Smooth muscle cell of the brain vasculature (primary cell): ENCODE measurements around the gene KCTD5.

Source experiments
- DNase-seq: peaks from one replicate; pipeline ENCODE4 v3.0.0-alpha.2; 2012; ENCODE audit warnings: low read depth, low spot score

KCTD5 gene

DNA sequence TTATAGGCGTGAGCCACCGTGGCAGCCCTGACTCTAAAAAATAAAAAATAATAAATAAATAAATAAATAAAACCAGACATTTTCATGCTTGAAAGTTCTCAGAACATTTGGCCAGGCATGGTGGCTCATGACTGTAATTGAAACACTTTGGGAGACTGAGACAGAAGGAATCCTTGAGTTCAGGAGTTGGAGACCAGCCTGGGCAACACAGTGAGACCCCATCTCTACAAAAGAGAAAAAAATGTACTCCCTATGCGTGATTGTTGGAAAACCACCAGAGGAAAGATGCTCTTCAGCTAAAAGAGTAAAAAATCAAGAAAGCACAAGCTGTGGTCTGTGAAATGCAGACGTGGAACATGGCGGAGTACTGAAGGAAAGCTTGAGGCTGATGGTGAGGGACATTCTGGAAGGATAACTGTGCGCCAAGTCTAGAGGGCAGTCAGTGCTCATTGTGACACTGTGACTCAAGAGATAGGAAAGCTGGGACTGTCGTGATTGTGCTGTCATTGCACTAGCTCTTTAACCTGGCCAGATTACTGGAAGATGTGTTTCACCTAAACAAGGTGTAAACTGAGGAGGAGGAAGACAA lies 41.9 kb downstream of the KCTD5 start:
- no peak for DNase-seq

DNA sequence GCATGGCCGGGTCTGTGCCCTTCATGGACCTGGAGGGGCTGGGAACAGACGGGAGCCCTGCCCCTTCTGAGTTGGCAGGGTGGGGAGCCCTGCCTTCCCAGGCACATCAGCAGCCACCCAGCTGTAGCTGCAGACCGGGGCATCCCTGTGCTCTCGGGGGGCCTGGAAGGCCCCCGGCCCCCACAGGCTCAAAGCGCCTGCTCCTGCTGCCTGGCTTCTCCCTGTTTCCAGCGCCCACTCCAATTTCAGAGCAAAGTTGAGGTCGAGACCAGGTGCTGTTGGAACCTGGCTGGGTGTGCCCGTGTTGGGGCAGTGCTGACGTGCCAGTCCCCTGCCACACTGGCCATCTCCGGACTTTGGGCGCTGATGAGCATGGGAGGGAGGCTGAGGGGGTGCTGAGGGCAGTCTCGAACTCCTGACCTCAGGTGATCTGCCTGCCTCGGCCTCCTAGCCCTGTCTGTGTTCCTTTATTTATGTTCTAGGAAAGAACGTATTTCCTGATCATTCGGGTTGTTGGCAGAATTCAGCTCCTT lies 42.6 kb downstream of the KCTD5 start:
- no peak for DNase-seq

DNA sequence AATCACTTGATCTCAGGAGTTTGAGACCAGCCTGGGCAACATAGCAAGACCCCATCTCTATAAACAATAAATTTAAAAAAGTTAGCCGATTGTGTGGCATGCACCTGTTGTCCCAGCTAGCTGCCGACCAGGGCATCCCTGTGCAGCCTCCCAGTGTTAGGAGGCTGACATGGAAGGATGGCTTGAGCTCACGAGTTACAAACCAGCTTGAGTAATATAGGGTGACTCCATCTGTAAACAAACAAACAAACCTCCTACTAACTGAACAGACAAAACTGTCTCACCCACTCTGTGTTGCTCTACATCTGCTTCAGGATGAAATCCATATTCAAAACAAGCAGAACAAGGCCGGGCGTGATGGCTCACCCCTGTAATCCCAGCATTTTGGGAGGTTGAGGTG lies 44.6 kb downstream of the KCTD5 start:
- no peak for DNase-seq

DNA sequence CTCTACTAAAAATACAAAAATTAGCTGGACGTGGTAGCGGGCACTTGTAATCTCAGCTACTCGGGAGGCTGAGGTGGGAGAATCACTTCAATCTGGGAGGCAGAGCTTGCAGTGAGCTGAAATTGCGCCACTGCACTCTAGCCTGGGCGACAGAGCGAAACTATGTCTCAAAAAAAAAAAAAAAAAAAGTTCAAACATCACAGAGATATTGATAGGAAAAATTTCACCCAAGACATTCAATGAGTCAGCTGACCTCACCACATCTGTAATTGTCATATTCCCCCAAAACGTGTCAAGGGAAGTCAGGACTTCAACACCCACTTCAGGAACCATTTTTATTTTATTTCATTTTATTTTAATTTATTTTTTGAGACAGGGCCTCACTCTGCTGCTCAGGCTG lies 45.7 kb downstream of the KCTD5 start:
- DNase-seq, result no peak

DNA sequence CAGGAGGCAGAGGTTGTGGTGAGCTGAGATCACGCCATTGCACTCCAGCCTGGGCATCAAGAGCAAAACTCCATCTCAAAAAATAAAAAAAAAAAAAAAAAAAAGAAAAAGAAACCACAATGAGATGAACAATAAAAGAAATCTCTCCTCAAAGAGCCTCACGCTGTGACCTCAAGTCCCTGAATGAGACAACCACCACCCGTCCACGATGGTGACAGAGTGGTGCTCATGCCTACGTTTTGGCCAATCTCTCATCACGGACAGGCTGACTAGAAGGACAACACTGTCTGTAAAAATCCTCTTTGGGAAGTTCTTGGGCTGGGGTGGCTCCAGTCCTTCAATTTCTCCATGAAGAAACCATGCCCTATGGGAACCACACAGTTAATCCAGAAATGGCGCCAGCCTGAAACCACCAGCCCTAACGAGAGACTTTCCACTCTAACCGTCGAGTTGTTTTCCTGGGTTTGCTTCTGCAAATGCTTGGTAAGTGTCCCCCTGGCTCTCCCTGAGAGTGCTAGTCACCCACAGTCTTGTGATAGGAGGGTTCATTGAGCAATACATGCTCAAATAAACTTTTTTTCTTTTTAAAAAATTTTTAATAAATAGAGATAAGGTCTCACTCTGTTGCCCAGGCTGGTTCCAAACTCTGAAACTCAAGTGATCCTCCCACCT lies 52.7 kb downstream of the KCTD5 start:
- DNase-seq, result no peak

DNA sequence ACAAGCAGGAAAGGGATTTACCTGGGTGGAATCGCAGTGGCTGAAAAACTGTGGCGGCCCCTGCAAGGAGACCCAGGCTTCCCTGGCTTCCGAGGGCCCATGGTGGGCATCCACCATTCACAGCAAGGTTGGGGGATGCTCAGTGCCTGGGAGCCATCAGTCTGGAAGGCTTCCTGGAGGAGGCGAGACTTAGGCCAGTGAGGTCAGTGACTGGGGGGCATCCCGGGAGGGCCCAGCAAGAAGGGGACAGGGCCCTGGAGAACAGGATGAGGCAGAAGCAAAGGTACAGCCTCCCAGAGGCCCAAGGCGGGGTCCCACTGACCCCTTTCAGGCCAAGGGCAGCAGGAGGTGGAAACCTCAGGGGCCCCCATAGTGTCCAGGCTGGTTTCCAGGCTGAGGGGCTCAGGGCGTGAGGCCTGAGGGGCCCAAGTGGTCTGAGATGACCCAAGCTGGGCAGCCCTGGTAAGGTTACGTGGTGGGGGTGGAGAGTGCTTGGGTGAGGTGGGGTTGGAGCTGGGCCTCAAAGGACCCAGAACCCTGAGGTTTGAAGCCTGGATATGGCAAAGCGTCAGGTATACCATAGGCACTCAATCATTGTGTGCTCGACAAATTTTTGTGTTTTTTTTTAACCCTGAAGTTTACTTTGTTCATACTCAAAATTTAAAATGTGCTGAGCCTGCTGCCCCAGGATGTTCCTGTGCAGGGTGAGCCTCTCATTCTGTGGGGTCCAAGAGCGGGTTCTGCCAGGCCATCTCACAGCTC lies 54.3 kb downstream of the KCTD5 start:
- DNase-seq, result no peak

DNA sequence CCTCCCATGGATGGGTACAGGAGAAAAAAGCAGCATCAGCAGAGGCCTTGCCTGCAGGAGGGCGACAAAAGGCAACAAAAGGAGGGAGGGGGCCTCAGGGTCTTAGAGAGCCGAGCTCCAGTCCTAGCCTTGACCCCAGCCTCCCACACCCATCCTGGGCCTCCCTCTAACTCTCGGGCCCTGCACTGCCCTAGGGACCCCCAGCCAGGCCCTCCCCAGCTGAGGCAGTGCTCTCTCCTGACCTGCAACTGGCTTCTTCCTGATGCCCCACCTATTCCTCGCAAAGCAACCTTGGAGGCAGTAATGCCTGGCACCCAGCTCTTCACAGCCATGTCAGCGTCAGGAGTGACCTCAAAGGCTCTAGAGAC lies 54.9 kb downstream of the KCTD5 start:
- DNase-seq, result no peak

DNA sequence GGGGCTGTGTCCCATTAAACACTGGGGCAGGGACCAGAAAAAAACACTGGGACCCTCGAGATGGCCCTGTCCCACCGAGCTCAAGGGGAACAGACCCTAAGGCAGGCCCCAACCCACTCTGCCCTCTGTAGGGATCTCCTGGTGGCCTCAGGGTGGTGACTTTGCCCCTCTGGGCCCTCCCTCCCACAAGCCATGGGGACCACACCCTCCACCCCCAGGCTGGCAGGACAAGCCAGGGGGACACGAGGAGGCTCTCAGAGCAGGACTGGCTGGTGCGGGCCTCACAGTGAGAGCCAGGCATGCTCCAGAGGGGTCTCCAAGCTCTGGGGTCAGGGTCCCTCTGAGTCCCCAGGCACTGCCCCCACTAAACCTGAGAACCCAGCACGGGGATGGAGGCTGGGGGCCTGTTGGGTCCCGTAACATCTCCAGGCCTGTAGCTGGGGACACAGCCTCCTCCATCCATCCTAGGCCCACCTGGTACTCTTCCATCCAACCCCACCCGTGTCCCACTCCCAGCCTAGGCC lies 55.6 kb downstream of the KCTD5 start:
- DNase-seq, result no peak

DNA sequence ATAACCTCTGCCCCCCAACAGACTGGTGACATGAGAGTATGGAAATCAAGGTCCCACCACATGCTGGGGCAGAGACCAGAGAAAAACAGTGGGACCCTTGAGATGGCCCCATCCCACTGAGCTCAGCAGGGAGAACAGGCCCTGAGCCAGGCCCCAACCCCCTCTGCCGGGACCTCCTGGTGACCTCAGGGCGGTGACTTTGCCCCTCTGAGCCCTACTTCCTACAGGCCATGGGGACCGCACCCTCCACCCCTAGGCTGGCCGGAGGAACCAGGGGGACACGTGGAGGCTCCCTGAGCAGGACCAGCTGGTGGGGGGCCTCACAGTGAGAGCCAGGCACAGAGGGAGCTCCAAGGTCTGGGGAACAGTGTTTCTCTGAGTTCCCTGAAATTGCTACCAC lies 56.3 kb downstream of the KCTD5 start:
- no peak for DNase-seq

DNA sequence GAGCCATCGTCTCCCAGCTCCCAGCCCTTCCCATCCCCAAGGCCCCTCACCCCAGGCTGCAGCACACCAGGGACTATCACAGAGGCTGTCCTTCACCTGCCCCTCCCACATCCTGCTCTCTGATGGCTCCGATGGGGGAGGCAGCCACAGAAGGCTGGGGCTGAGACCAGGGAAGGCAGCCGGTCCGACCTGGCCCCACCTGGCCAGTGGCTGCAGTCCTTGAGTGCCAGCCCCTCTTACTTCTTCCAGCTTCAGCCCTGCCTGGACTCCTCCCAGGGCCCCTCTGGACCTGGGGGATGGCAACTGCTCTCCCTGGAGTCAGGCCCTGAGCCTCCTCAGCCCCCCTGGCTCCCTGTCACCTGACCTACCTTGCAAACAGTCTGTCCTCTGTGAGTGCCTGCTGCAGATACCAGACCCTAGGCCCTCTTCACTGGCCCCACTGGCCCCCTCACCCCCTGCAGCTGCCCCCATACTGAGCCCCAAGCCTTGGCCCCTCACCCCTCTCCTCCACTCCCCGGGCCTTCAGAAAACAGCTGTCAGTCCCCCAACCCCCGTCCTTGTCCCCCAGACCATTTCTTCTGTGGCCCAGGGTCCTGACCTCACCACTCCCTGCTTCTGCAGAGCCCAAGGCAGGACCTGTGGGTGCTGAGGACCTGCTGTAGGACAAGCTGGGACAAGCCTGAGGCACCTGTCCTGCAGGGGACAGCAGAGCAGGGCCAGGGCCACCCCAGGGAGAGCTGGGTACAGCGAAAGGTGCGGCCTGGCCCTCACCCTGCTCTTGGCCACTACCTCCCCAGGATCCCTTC lies 57.5 kb downstream of the KCTD5 start:
- no peak for DNase-seq

DNA sequence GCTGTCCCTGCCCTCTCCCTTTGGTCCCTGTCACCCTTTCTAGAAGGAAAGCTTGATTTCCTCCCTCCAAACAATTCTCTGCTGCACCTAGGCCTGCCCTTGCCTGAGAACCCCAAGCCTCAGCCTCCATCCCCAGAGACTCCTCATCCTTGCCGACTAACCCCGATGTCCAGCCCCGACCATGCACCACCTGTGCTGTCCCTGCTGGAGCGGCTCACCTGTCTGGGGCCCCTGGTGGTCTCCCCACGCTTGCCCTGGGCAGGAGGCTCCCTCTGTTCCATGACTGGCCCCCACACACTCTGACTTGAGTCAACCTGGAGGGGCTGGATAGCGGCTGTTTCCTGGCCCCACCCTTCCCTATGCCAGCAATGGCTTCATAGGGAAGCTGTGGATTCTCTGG lies 58.2 kb downstream of the KCTD5 start:
- DNase-seq, result no peak

DNA sequence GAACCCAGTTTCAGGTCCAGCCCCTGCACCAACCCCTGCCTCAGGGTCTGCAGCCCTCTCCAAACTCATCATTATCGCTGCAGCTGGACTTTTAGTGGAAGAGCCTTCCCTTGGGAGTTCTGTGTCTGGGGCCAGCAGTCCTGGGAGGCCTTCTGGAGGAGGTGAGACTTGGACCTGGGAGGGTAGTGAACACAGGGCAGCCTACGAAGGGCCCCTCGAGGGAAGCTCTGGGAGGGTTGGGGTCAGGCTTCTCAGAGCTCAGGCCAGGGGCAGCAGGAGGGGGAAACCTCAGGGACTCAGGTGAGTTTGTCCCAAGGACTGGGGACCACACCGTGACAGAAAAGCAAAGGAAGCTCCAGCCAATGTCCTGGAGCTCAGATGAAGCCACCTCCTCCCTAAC lies 58.8 kb downstream of the KCTD5 start:
- DNase-seq, result no peak

DNA sequence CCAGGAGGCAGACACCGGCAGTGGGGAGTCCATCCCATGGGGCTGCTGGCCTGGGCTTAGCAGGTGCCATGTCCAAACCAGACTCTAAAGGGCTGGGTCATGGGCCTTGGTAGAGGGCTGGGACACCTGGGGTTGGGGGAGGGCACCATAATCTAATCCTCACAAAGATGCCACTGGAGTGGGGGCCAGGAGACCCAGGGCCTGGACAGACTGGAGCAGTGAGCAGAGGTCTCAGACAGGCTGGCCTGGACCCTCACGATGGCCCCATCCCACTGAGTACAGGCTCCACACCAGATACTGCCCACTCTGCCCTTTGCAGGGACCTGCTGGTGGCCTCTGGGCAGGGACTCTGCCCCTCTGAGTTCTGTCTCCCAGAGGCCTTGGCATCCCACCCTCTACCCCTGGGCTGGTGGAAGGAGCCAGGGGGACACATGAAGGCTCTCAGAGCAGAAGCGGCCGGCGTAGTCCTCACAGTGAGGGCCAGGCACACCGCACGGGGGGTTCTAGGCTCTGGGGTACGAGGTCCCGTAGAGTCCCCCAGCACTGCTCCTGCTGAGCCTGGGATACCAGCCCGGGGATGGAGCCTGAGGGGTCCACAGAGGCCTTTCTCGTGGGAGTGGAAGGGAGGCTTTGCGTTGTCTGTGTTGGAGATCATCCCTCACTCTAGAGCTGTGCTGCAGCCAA lies 60.1 kb downstream of the KCTD5 start:
- DNase-seq, result no peak

DNA sequence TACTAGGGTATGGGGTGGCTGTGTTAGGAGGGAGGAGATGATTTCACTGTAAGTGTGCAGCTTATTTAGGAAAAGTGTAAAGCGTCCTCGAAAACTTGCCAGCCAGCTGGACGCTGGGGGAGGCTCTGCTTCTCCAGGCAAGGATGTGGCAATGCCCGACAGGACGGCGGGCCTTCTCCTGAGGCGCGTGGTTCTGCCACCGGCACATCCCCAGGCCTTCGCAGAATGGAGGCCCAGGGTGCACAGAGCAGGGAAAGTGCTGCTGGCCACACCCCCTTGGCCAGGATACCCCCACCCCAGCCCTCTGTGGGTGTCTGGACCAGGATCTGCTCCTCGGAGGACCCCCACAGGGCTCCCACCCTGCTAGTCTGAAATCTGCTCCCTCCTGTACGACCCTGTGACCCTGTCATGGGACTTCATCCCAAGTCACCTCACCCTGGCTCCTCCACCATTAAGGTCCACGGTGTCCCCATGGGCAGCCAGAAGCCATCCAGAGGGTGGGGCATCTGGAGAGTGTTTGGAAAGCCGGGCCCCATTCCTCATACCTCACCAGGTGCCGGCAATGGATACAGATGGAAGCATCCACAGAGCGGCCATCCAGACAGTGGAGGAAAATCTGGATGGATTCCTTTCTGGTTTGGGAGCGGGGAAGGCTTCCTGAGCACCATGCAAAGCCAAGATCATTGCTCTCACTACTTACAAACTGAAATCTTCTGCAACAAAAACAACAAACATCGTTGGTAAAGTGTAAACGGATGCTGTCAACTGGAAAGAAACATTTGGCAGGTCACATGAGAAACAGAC lies 60.9 kb downstream of the KCTD5 start:
- no peak for DNase-seq

DNA sequence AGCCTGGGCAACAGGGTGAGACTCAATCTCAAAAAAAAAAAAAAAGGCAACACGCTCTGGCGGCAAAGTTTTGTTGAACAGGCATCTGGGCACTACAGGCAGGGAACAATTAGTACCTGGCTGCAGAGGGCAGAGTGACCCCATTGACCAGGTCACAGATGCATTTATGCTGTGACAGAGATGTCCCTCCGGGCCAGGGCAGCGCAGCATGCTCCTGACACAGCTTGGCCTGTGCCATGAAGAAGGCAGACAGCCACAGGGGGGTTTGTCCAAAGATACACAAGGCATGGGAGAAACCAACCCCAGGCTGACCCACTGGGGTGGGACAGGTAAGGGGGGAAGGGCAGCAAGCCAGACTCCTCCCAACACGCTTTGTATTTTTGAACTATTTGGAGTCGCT lies 62.4 kb downstream of the KCTD5 start:
- DNase-seq, result no peak

DNA sequence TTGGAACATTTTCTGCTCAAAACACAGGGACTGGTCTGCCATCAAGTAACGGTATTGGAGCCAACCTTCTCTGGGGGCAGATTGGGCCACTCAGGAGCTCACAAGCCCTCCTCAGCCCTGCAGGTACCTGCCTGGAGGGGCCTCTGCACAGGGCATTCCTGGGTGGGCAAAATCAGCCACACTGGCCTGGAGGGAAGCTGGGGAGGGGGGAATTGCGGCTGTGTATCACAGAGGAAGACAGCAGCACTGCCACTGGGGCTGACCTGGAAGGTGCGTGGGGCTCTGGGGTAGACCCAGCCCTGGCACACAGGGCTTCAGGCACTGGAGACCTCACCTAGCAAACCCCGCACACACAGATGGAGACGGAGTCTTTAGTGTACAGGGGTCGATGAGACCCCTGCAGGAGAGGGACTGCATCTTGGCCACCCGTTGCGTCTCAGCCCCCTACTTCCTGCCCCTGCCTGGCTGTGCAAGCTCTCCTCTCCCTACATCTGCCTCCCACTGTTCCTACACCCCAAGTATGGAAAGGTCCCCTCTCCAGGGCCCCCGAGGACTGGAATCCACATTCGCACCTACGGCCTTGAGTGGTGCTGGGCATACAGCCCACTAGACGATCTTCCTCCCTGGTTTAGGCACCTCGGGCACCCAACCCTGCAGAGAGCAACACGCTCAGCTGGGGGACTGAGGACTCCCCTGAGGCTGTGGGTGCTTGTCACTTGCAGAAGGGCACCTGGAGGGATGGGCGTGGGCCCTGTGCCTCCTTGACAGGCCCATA lies 63.0 kb downstream of the KCTD5 start:
- DNase-seq, result no peak

DNA sequence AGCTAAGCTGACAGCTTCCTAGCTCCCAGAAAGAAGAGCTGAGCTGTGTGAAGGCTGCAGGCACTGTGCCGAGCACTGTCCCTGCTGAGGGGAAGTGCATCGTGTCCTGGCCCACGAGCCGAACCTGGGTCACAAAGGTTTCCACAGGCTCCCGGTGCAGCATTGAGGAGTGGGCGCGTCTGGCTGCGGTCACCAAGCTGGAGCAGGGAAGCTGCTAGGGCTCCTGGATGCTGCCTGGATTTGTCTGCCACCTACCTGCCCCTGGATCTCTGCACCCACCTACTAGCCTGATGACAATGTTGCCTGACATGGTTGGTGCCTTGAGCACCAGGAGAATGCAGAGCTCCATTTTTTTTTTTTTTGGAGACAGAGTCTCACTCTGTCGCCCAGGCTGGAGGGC lies 63.6 kb downstream of the KCTD5 start:
- DNase-seq, result no peak

DNA sequence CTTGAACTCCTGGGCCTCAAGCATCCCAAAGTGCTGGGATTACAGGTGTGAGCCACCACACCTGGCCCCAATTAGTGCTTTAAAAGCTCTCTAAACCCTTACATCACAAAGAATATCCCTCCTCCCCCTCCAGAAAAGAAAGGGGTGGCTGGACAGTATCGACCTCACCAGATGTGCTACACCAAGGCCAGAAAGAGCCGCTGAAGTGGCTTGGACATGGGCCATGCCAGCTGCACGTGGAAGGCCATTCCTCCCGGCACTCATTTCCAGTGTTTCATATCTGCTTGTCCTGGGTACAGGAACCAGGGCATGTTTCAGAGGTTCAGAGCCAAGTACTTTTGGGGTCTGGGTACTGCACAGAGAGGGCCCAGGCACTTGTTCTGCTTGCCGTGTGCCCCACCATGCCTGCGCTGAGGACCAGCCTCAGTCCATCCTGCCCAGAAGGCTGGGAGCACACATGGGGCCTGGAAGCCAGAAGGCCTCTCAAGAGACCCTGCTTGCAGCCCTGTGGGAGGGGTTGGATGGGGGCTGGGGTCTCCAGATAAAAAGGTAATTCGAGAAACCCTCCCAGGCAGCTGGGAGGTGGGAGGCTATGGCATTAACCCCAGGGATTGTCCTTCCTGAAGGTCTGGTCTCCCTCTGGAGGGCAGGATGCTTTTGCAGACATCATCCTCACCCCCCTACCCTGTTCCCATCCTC lies 66.6 kb downstream of the KCTD5 start:
- no peak for DNase-seq

DNA sequence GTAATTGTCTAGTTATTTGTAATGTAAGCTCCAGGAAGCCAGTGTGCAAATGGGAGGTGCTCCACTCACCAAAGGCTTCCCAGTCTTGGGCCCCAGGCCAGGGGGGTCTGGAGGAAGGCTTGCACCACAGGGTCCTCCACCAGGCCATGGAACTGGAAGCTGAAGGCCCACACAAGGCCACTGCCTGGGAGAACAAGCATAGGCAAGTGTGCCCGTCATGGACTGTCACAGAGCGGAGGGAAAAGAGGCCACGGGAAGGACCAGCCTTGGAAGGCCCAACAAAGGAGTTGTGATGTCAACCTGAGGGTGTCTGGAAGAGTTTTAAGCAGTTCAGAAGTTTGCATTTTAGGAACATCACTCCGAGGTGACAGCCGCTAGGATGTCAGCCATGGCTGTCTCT lies 67.2 kb downstream of the KCTD5 start:
- no peak for DNase-seq
